ENCODE data around the gene MIEF2. TPM values are rescaled to one million over a fixed set of nuclear protein-coding genes. Genes with fewer than 3 reads are reported as not detected.

Gene MIEF2
- total RNA-seq, 1 donor from 2014 or later = 32.7 TPM

GRCh38 chr17:18315961-18316360 lies 55.5 kb downstream of the MIEF2 start:
- ATAC-seq (ENCODE audit: poor library complexity) = no peak
- intact Hi-C loops (cut with DNase I) = no loop called here
- no peak for DNase-seq

Other genes starting within 250 kb of the MIEF2 start
- gene ATPAF2, start 221.5 kb upstream of the MIEF2 start, total RNA-seq = 34.1 TPM
- gene GID4, start 221.3 kb upstream of the MIEF2 start, total RNA-seq = 18.9 TPM
- gene DRG2, start 172.7 kb upstream of the MIEF2 start, total RNA-seq = 20.2 TPM
- gene MYO15A, start 151.9 kb upstream of the MIEF2 start, total RNA-seq = 0.11 TPM
- gene ALKBH5, start 76.8 kb upstream of the MIEF2 start, total RNA-seq = 179 TPM
- 7.9 TPM for gene LLGL1, start 35.0 kb upstream of the MIEF2 start, total RNA-seq
- 269 TPM for gene FLII, start 1.9 kb upstream of the MIEF2 start, total RNA-seq
- 8.1 TPM for gene TOP3A, start 54.3 kb downstream of the MIEF2 start, total RNA-seq
- gene SMCR8, start 54.6 kb downstream of the MIEF2 start, total RNA-seq = 11.5 TPM
- 10.0 TPM for gene SHMT1, start 102.9 kb downstream of the MIEF2 start, total RNA-seq
- not detected for gene EVPLL, start 117.1 kb downstream of the MIEF2 start, total RNA-seq
- not detected for gene LGALS9C, start 216.1 kb downstream of the MIEF2 start, total RNA-seq

Data from Right ventricle myocardium superior (tissue), 1 donor.